K562 (cell line): ENCODE results near the gene NTRK3. TPM values are rescaled to one million over a fixed set of nuclear protein-coding genes. Genes with fewer than 3 reads are reported as not detected.

Experiments
- ATAC-seq: fragments of 200-7000 bp; cut with Tn5 transposase; 3 replicates; pipeline ENCODE4 v1.9.1; 2020; ENCODE audit warnings: moderate library complexity
- BruUV-seq: library from RNA; stranded (reverse); fragments of 400-500 nt; replicated peaks from 2 replicates; lab custom pipeline; 2021; lab: Mats Ljungman, UMichigan
- CTCF ChIA-PET: fragments of 300-600 bp; formaldehyde crosslinking; extraction: SDS; loops from one replicate; lab custom pipeline; 2021; ENCODE audit warnings: low intra/inter-chr PET ratio; lab: Yijun Ruan, JAX
- POLR2A ChIA-PET: fragments of 300-600, 350-650 bp; sonication (Branson Sonifier 250); formaldehyde crosslinking; extraction: SDS; loops from one replicate; lab custom pipeline; 2021; ENCODE audit warnings: antibody characterized with exemption, inconsistent platforms; lab: Yijun Ruan, JAX
- DNase-seq, 4 experiments: peaks; one replicate each; pipeline versions ENCODE4 v3.0.0 to v3.0.0-alpha.2; 2011 to 2018; ENCODE audit warnings: low spot score in 3 of 4, mixed read lengths in 3 of 4; ENCODE audit errors: extremely low read depth in 1 of 4
- FAIRE-seq: peaks from 2 replicates; lab custom pipeline; 2011; peaks lifted over from hg19 to GRCh38; lab: Jason Lieb, UNC
- H2AFZ ChIP-seq: 2 replicates; pipeline ENCODE4 v1.6.0; 2011; ENCODE audit warnings: low read depth, low read length, control low read depth, inconsistent platforms
- H3K27ac ChIP-seq: fragments of 200-600 bp; 3 replicates; pipeline ENCODE4 v1.8.0; 2011; ENCODE audit warnings: low read depth, mild to moderate bottlenecking, control low read depth, inconsistent platforms, low read length, moderate library complexity, mixed read lengths; ENCODE audit errors: extremely low read depth
- H3K27me3 ChIP-seq, 2 experiments: fragments of 300-600 bp in 1 of 2; 2 replicates in 1 of 2; 3 replicates in 1 of 2; pipeline versions ENCODE4 v1.6.0 to v1.8.0; 2011; ENCODE audit warnings: inconsistent platforms in 2 of 2, low read length in 2 of 2, mild to moderate bottlenecking in 1 of 2, mixed read lengths in 1 of 2, moderate library complexity in 1 of 2; ENCODE audit not compliant: control insufficient read depth in 2 of 2, insufficient read depth in 2 of 2
- H3K36me3 ChIP-seq: fragments of 300-600 bp; 3 replicates; pipeline ENCODE4 v1.8.0; 2011; ENCODE audit warnings: mild to moderate bottlenecking, low read length, inconsistent platforms; ENCODE audit not compliant: control insufficient read depth, insufficient read depth
- H3K4me1 ChIP-seq, 2 experiments: fragments of 200-600 bp in 1 of 2; replicated peaks in 1 of 2; 2 replicates in 1 of 2; 3 replicates in 1 of 2; pipeline versions ENCODE4 v1.5.1 to v1.8.0; 2011; ENCODE audit warnings: inconsistent platforms in 2 of 2, low read length in 2 of 2, mild to moderate bottlenecking in 1 of 2, mixed read lengths in 1 of 2, moderate library complexity in 1 of 2; ENCODE audit not compliant: control insufficient read depth in 2 of 2, insufficient read depth in 2 of 2
- H3K4me2 ChIP-seq: 2 replicates; pipeline ENCODE4 v1.6.1; 2011; ENCODE audit warnings: low read length, control low read depth, inconsistent platforms, mixed read lengths; ENCODE audit not compliant: insufficient read depth
- H3K4me3 ChIP-seq: fragments of 200-600 bp; sonication (generic), shearing (Covaris generic); 2 replicates; pipeline ENCODE4 v1.5.1; 2016; ENCODE audit warnings: control low read depth, inconsistent platforms
- H3K79me2 ChIP-seq: fragments of 200-600 bp; 3 replicates; pipeline ENCODE4 v1.8.0; 2011; ENCODE audit warnings: low read length, inconsistent platforms; ENCODE audit not compliant: control insufficient read depth, insufficient read depth
- H3K9ac ChIP-seq, 2 experiments: 2 replicates each; pipeline versions ENCODE4 v1.6.0 to v1.6.1; 2011; ENCODE audit warnings: low read depth in 2 of 2, low read length in 2 of 2, control low read depth in 1 of 2, inconsistent platforms in 1 of 2, mild to moderate bottlenecking in 1 of 2, mixed read lengths in 1 of 2; ENCODE audit not compliant: insufficient read depth in 1 of 2
- H3K9me1 ChIP-seq: one replicate; pipeline ENCODE4 v1.6.0; 2011; ENCODE audit warnings: inconsistent platforms, mild to moderate bottlenecking, low read length, moderate library complexity; ENCODE audit not compliant: control insufficient read depth, insufficient read depth
- H3K9me3 ChIP-seq: replicated peaks from 2 replicates; pipeline ENCODE4 v1.5.1; 2011; ENCODE audit warnings: low read depth, low read length, inconsistent platforms; ENCODE audit not compliant: control insufficient read depth, insufficient read depth
- H4K20me1 ChIP-seq: replicated peaks from 2 replicates; pipeline ENCODE4 v1.6.1; 2011; ENCODE audit warnings: low read length, inconsistent platforms, mixed read lengths; ENCODE audit not compliant: control insufficient read depth, insufficient read depth
- FOXJ3 ChIP-seq: sonication (generic); formaldehyde crosslinking; IDR thresholded peaks from 2 replicates; pipeline ENCODE4 v1.4.0; 2020; ENCODE audit warnings: mild to moderate bottlenecking, missing genetic modification reagents
- HIVEP1 ChIP-seq: fragments of 250-450 bp; sonication (Bioruptor Pico); IDR thresholded peaks from 2 replicates; pipeline ENCODE4 v1.4.0; 2020; ENCODE audit warnings: mild to moderate bottlenecking
- MED1 ChIP-seq: sonication (generic); formaldehyde crosslinking; IDR thresholded peaks from 2 replicates; pipeline ENCODE4 v1.8.1; 2023; ENCODE audit warnings: missing genetic modification reagents, borderline replicate concordance
- MYBL2 ChIP-seq, 2 experiments: fragments of 450-650 bp in 1 of 2; sonication (generic) in 1 of 2; formaldehyde crosslinking in 1 of 2; IDR thresholded peaks; 2 replicates each; pipeline versions ENCODE4 v1.6.1 to v1.8.1; 2017 to 2022; ENCODE audit warnings: borderline replicate concordance in 1 of 2, inconsistent platforms in 1 of 2, low read depth in 1 of 2, mild to moderate bottlenecking in 1 of 2, missing genetic modification reagents in 1 of 2, moderate library complexity in 1 of 2
- PCBP1 ChIP-seq: fragments of 200-400 bp; formaldehyde crosslinking; IDR thresholded peaks from 2 replicates; pipeline ENCODE4 v1.6.1; 2018; ENCODE audit warnings: mild to moderate bottlenecking, low read depth, low read length; ENCODE audit not compliant: poor library complexity, severe bottlenecking
- PHB2 ChIP-seq: fragments of 450-650 bp; IDR thresholded peaks from 2 replicates; pipeline ENCODE4 v1.6.1; 2017; ENCODE audit warnings: low read depth
- POU5F1 ChIP-seq: fragments of 150-350 bp; IDR thresholded peaks from 2 replicates; pipeline ENCODE4 v1.6.1; 2014; ENCODE audit warnings: borderline replicate concordance, low read length, low read depth, mild to moderate bottlenecking; ENCODE audit not compliant: partially characterized antibody
- SIN3A ChIP-seq, 2 experiments: fragments of 150-350 bp in 1 of 2; IDR thresholded peaks; 2 replicates each; pipeline ENCODE4 v1.6.1; 2011 to 2016; ENCODE audit warnings: borderline replicate concordance in 2 of 2, low read depth in 2 of 2, low read length in 2 of 2, mild to moderate bottlenecking in 2 of 2, moderate library complexity in 2 of 2; ENCODE audit not compliant: control insufficient read depth in 1 of 2
- SNIP1 ChIP-seq: fragments of 450-650 bp; IDR thresholded peaks from 2 replicates; pipeline ENCODE4 v1.7.1; 2017; ENCODE audit warnings: low read depth, mild to moderate bottlenecking
- SP1 ChIP-seq: sonication (generic); formaldehyde crosslinking; IDR thresholded peaks from 2 replicates; pipeline ENCODE4 v1.8.1; 2022; ENCODE audit warnings: mild to moderate bottlenecking, missing genetic modification reagents
- SRSF9 ChIP-seq: fragments of 200-400 bp; formaldehyde crosslinking; IDR thresholded peaks from 2 replicates; pipeline ENCODE4 v1.6.1; 2017; ENCODE audit warnings: low read depth, low read length, borderline replicate concordance
- TRIM28 ChIP-seq: fragments of 450-650 bp; IDR thresholded peaks from 2 replicates; pipeline ENCODE4 v1.6.1; 2017
- ZC3H4 ChIP-seq: sonication (generic); formaldehyde crosslinking; IDR thresholded peaks from 2 replicates; pipeline ENCODE4 v1.9.0; 2021; ENCODE audit warnings: missing genetic modification reagents, borderline replicate concordance
- ZNF445 ChIP-seq: fragments of 250-450 bp; sonication (Bioruptor Pico); IDR thresholded peaks from 2 replicates; pipeline ENCODE4 v1.4.0; 2020; ENCODE audit warnings: low read depth, mild to moderate bottlenecking, moderate library complexity
- ZNF639 ChIP-seq, 2 experiments: fragments of 200-800 bp in 1 of 2; sonication (Bioruptor generic) in 1 of 2; sonication (generic) in 1 of 2; formaldehyde crosslinking in 1 of 2; IDR thresholded peaks in 1 of 2; conservative IDR thresholded peaks in 1 of 2; 2 replicates each; pipeline versions ENCODE4 v1.5.0 to v1.6.1; 2016 to 2020; ENCODE audit warnings: missing compliant biosample characterization in 1 of 2, missing genetic modification characterization in 1 of 2, missing genetic modification reagents in 1 of 2
- ZSCAN32 ChIP-seq: fragments of 450-650 bp; formaldehyde crosslinking; IDR thresholded peaks from 2 replicates; pipeline ENCODE4 v1.4.0; 2020; ENCODE audit warnings: mild to moderate bottlenecking, moderate library complexity
- WGBS: fragments of 100-300 bp; shearing (Covaris generic); methylation state at CpG from one replicate; pipeline ENCODE4 v1.1.6; 2016; ENCODE audit warnings: low coverage, mixed read lengths; ENCODE audit not compliant: insufficient coverage; ENCODE audit errors: missing lambda C conversion rate; 5-methylcytosine and 5-hydroxymethylcytosine counted together
- in situ Hi-C: fragments of 300-500 bp; cut with MboI; formaldehyde crosslinking; loops from 4 replicates; pipeline ENCODE4 v1.15.0; 2018; ENCODE audit warnings: inconsistent platforms, mixed read lengths
- intact Hi-C: fragments of 100-400 bp; cut with micrococcal nuclease; formaldehyde crosslinking; loops from 2 replicates; pipeline ENCODE4 v1.14.2; 2022
- polyA plus RNA-seq, 8 experiments: library from polyadenylated mRNA; depleted of rRNA in 4 of 8; stranded (reverse) in 5 of 8; unstranded in 3 of 8; fragments of >200 nt; fragmentation: Nextera tagmentation in 2 of 8; fragmentation: Illumina TruSeq in 1 of 8; extraction: Ambion mirVana in 2 of 8; extraction: Trizol in 1 of 8; gene quantifications; 2 replicates each; pipeline versions ENCODE4 v1.2.1 to v1.2.3, GENCODE V29; 2011 to 2014; ENCODE audit warnings: inconsistent platforms in 1 of 8, missing spikeins in 1 of 8
- total RNA-seq, 7 experiments: library from RNA; depleted of rRNA in 6 of 7; stranded (reverse); fragments of >200 nt in 6 of 7; fragmentation: Illumina TruSeq in 2 of 7; extraction: Trizol in 2 of 7; gene quantifications; 2 replicates each; pipeline versions ENCODE4 v1.2.1 to v1.2.3, GENCODE V29; 2011 to 2021; ENCODE audit warnings: low replicate concordance in 1 of 7
- TF ChIP-seq, protein P1 (sequence below): fragments of 450-650 bp; formaldehyde crosslinking; IDR thresholded peaks from 2 replicates; pipeline ENCODE4 v1.4.0; 2020; ENCODE audit warnings: mild to moderate bottlenecking, moderate library complexity

The NTRK3 gene
- total and polyA plus RNA-seq, 9 of the 15 experiments (the other 6 are each of a cell fraction or from before 2014, with no cell fraction given): 0.11 to 0.13 TPM; not detected in 7

GRCh38 chr15:88232771-88233201 is 23.8 kb downstream of the NTRK3 start (continued):
- no peak for TF ChIP-seq ZNF639 (CRISPR knock-in tag; conservative IDR thresholded peaks at IDR 0.05 in 1 of 2, IDR thresholded peaks at IDR 0.05 in 1 of 2)
- TF ChIP-seq ZNF445: no peak
- TF ChIP-seq MYBL2 (IDR thresholded peaks at IDR 0.05; ENCODE audit: low read depth): no peak
- TF ChIP-seq MYBL2 (CRISPR knock-in tag; IDR thresholded peaks at IDR 0.05; ENCODE audit: borderline replicate concordance): no peak
- no peak for TF ChIP-seq SP1 (CRISPR knock-in tag)
- TF ChIP-seq POU5F1: no peak
- no peak for TF ChIP-seq PHB2

DNA sequence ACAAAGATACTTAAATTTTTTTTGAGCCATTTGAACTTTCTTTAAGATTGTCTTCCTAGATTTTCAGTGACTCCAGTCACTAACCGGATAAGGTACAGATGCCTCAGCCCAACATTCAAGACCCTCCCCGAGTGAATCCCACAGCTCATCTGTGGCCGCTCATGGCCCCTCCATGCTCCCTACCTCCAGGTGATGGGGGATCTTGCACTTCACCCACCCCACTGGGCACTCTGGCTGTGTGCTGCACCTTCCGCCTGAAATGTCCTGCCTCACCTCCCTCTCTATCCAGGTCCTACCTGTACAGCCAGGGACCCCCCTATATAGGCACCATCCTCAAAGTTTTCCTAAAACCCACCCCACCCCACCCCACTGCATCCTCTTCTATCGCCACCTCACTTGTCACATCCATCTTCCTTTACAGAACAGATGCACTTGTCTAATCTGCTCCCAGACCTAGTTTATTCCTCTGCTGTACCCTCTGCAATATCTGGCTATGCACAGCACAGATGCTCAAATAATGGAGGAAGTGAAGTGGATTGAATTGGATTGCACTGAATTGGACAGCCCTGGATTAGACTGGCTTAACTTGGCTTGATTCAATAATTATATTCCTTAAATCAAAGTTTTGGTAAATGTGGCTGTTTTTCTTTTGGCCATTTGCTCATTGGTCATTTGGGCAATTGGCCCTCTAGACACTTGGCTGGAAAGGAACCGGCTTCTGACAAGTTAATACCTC is 24.5 kb downstream of the NTRK3 start:
- FAIRE-seq: no peak
- Histone ChIP-seq H3K9me3 (no peaks in the 10 kb centered on the region), H3K27me3 (peaks cover 0 to 9% of the 10 kb centered on the region in 2 experiments; a peak in 1 of 5 replicates), H2AFZ (no peak overlapping the region), H3K36me3 (no peaks in the 10 kb centered on the region), H3K4me3 (no peak overlapping the region), H3K27ac (no peak overlapping the region), H3K79me2 (no peaks in the 10 kb centered on the region), H3K4me1 (no peaks in the 10 kb centered on the region), H4K20me1 (no peaks in the 10 kb centered on the region), H3K9ac (no peak overlapping the region), H3K4me2 (no peak overlapping the region), H3K9me1 (no peaks in the 10 kb centered on the region)
- POLR2A ChIA-PET: no interaction called here
- BruUV-seq: no TSS peak
- no peak for DNase-seq
- in situ Hi-C loops: loop anchor here (25.0 kb wide), 1 partner anchor 1320 kb away; no protein-coding TSS in a partner anchor
- intact Hi-C loops: no loop called here
- no peak for ATAC-seq
- CTCF ChIA-PET: no interaction called here
- 0% methylated on average over 6 of the region's 6 CpGs for WGBS
- TF ChIP-seq SNIP1: no peak
- no peak for TF ChIP-seq ZSCAN32 (CRISPR knock-in tag)
- no peak for TF ChIP-seq MED1 (CRISPR knock-in tag)
- no peak for TF ChIP-seq PCBP1
- TF ChIP-seq HIVEP1 (CRISPR knock-in tag): no peak
- TF ChIP-seq FOXJ3 (CRISPR knock-in tag): no peak
- no peak for TF ChIP-seq SRSF9
- TF ChIP-seq TRIM28: no peak
- no peak for TF ChIP-seq SIN3A (IDR thresholded peaks at IDR 0.05; ENCODE audit: borderline replicate concordance in 2 of 2, control insufficient read depth in 1 of 2, low read depth in 2 of 2, low read length in 2 of 2)
- no peak for TF ChIP-seq ZC3H4 (CRISPR knock-in tag)
- TF ChIP-seq, protein P1, sequence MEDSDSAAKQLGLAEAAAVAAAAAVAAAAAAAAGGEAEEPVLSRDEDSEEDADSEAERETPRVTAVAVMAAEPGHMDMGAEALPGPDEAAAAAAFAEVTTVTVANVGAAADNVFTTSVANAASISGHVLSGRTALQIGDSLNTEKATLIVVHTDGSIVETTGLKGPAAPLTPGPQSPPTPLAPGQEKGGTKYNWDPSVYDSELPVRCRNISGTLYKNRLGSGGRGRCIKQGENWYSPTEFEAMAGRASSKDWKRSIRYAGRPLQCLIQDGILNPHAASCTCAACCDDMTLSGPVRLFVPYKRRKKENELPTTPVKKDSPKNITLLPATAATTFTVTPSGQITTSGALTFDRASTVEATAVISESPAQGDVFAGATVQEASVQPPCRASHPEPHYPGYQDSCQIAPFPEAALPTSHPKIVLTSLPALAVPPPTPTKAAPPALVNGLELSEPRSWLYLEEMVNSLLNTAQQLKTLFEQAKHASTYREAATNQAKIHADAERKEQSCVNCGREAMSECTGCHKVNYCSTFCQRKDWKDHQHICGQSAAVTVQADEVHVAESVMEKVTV (CRISPR knock-in tag): no peak
